Upper lobe of left lung (tissue), 6 donors: ENCODE results near the gene CADPS. TPM values are rescaled to one million over a fixed set of nuclear protein-coding genes. Genes with fewer than 3 reads are reported as not detected.
A peak's percentile ranks its signal among the peaks of the same experiment; 100 is the strongest.

Experiments
- ATAC-seq, 2 donors: fragments of 200-7000 bp; cut with Tn5 transposase; one replicate each; pipeline ENCODE4 v1.9.1; 2022; ENCODE audit warnings: mild to moderate bottlenecking in 2 of 2, moderate library complexity in 2 of 2; ENCODE audit not compliant: low FRiP score in 2 of 2
- DNase-seq, 2 donors: peaks; one replicate each; pipeline ENCODE4 v3.0.0-alpha.2; 2019 to 2020
- H3K27ac ChIP-seq, 4 donors: fragments of 200-600 bp; sonication (generic); one replicate each; pipeline ENCODE4 v1.5.1; 2016 to 2019
- H3K27me3 ChIP-seq, 4 donors: fragments of 200-600 bp; sonication (generic); one replicate each; pipeline ENCODE4 v1.5.1; 2017 to 2019
- H3K36me3 ChIP-seq, 4 donors: fragments of 200-600 bp; sonication (generic); one replicate each; pipeline ENCODE4 v1.5.1; 2016 to 2019
- H3K4me1 ChIP-seq, 4 donors: fragments of 200-600 bp; sonication (generic); one replicate each; pipeline ENCODE4 v1.5.1; 2018 to 2019
- H3K4me3 ChIP-seq, 4 donors: fragments of 200-600 bp; sonication (generic); one replicate each; pipeline ENCODE4 v1.5.1; 2017 to 2019; ENCODE audit warnings: mild to moderate bottlenecking in 2 of 4, moderate library complexity in 1 of 4
- H3K9me3 ChIP-seq, 4 donors: fragments of 200-600 bp; sonication (generic); one replicate each; pipeline ENCODE4 v1.5.1; 2018 to 2019
- CTCF ChIP-seq, 6 experiments: fragments of 450-650 bp in 4 of 6; fragments of 200-600 bp in 2 of 6; sonication (generic) in 2 of 6; IDR thresholded peaks; one replicate each; pipeline ENCODE4 v1.5.1; 2016 to 2019; ENCODE audit warnings: antibody characterized with exemption in 6 of 6
- EP300 ChIP-seq, 4 donors: sonication (generic); formaldehyde crosslinking; IDR thresholded peaks; one replicate each; pipeline ENCODE4 v1.5.1; 2017; ENCODE audit warnings: antibody characterized with exemption in 4 of 4, control low read depth in 2 of 4
- POLR2A ChIP-seq, 4 donors: fragments of 450-650 bp; IDR thresholded peaks; one replicate each; pipeline ENCODE4 v1.5.1; 2016 to 2017; ENCODE audit warnings: antibody characterized with exemption in 4 of 4, mild to moderate bottlenecking in 2 of 4
- POLR2AphosphoS5 ChIP-seq, 2 donors: sonication (generic); formaldehyde crosslinking; IDR thresholded peaks; one replicate each; pipeline ENCODE4 v1.5.1; 2017; ENCODE audit warnings: antibody characterized with exemption in 2 of 2
- WGBS, 2 donors: methylation state at CpG; one replicate each; pipeline ENCODE4 v1.1.5; 2017 to 2018; 5-methylcytosine and 5-hydroxymethylcytosine counted together
- total RNA-seq, 6 donors: library from RNA; depleted of rRNA in 4 of 6; stranded (reverse); fragments of >200 nt in 4 of 6; gene quantifications; one replicate each; pipeline versions ENCODE4 v1.1.0 to v1.2.1, GENCODE V29; 2016 to 2021
- donor health status: DM: no; HTN: no; CAD: no; lungs with moderate emphysema.
- donor health status: DM: no; HTN: yes; CAD: no; lungs with severe emphysema.

Gene CADPS
- total RNA-seq, 6 donors from 2014 or later = 0.29 to 1.5 (median 1.2) TPM; not detected in 3

- WGBS, 2 donors = 47 to 52% methylated on average over 3 of the region's 3 CpGs
- Histone ChIP-seq H3K27ac (no peak overlapping the region), H3K4me3 (no peak overlapping the region), H3K36me3 (no peaks in the 10 kb centered on the region), H3K27me3 (peaks cover 0 to 83% (median 39%) of the 10 kb centered on the region in 4 donors), H3K9me3 (no peaks in the 10 kb centered on the region), H3K4me1 (peaks cover 17 to 39% (median 23%) of the 10 kb centered on the region in 4 donors)
- ATAC-seq (no peak), DNase-seq (no peak)
- TF ChIP-seq CTCF (IDR thresholded peaks at IDR 0.05) (no peak), EP300 (IDR thresholded peaks at IDR 0.05) (no peak), POLR2A (IDR thresholded peaks at IDR 0.05) (no peak), POLR2AphosphoS5 (IDR thresholded peaks at IDR 0.05) (no peak)
Measured at GRCh38 chr3:62376454-62376720, 498.8 kb downstream of the CADPS start.

DNA sequence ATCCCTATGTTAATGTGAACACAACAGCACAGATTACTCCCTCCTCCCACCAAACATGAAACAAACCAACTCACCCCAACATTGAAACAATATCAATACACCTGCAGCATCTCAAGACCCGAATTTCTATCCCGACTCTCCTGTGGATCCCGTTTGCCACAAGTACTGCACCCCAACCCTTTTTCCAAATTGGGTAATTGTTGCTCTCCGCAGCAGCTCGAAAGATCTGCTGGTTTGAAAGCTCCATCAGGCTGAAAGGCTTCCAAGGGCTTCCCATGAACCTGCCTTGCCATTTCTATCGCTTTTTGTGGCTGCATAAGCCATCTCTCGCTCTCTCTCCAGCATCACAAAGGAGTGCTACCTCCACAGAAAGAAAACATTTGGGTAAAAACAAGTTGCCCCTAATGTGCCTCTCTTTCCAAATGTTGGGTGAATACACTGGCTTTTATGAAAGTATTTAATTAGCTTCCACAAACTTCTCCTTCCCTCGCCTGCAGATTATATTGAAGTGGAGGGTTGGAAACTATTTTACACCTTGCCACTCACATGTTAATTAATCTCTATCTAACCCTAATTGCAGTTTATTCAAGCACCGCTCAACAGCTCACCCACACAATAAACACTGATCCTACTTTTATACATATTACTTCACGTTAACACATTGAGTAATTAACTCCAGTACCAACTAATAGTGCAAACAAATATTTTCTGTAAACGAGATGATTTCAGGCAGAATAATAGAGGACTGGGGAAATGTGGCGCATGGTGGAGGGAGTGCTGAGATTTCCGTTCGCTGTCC lies 499.4 kb downstream of the CADPS start:
- peaks cover 17 to 42% (median 25%) of the 10 kb centered on the region in 4 donors for H3K4me1 ChIP-seq
- no peak for ATAC-seq
- H3K27me3 ChIP-seq = peaks cover 0 to 89% (median 41%) of the 10 kb centered on the region in 4 donors

DNA sequence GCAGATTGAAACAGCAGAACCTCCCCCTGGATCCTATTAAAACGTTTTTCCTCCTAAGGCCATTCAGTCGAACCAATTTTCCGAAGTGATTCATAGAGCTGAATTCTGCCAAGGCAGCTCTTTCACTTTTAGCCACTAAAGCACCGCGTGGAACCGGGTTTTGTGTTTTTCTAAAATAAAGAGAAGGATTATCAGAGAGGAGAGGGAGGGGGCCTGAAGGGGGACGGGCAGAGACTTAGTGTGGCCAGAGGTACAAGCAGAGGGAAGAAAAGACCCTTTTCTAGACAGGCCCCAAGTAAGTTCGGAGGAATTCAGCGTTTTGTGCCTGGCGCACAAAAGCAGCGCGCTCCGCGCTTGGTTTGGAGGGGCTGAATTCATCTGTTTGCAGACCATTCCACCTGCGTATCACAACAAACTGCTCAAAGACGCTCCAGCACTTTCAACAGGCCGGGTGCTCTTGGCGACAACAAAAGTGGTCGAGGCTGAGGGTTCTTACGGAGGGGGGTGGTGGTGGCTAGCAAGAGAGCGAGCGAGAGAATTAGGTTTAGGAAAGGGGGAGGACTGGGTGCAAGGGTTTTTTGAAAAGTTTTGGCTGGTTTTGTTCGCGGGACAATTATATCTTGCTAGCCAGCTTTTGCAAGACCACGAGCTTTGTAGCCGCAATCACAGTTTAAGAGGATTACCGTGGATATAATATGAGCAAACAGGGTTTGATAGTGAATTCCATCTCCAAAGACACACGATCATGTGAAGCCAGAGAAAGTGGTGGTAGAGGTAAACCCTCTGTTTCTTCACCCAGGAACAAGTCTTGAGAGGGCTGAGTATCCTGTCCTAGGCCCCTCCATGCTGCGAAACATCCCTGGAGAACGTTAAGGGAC lies 500.6 kb downstream of the CADPS start:
- DNase-seq = peak in 1 of 2 donors; percentile 14
- H3K27me3 ChIP-seq = peaks cover 0 to 92% (median 46%) of the 10 kb centered on the region in 4 donors
- H3K4me3 ChIP-seq = peak overlapping the region in 3 of 4 donors; percentile 15 to 37 (median 19)
- H3K27ac ChIP-seq = no peak overlapping the region
- H3K36me3 ChIP-seq = no peaks in the 10 kb centered on the region
- TF ChIP-seq EP300 (IDR thresholded peaks at IDR 0.05) (no peak), POLR2AphosphoS5 (IDR thresholded peaks at IDR 0.05) (no peak), CTCF (IDR thresholded peaks at IDR 0.05) (no peak), POLR2A (IDR thresholded peaks at IDR 0.05) (no peak)
- 4 to 7% methylated on average over 29 to 30 of the region's 30 CpGs for WGBS, 2 donors
- no peak for ATAC-seq
- H3K9me3 ChIP-seq = no peaks in the 10 kb centered on the region
- H3K4me1 ChIP-seq = peaks cover 17 to 42% (median 27%) of the 10 kb centered on the region in 4 donors

More for the DNA sequence above, 499.4 kb downstream of the CADPS start:
- DNase-seq = no peak
- H3K27ac ChIP-seq = no peak overlapping the region
- TF ChIP-seq POLR2A (IDR thresholded peaks at IDR 0.05) (no peak), POLR2AphosphoS5 (IDR thresholded peaks at IDR 0.05) (no peak), EP300 (IDR thresholded peaks at IDR 0.05) (no peak), CTCF (IDR thresholded peaks at IDR 0.05) (no peak)
- no peak overlapping the region for H3K4me3 ChIP-seq
- no peaks in the 10 kb centered on the region for H3K9me3 ChIP-seq
- H3K36me3 ChIP-seq = no peaks in the 10 kb centered on the region
- 24% methylated on average over 14 of the region's 14 CpGs for WGBS, 2 donors

GRCh38 chr3:62373714-62374333 lies 501.4 kb downstream of the CADPS start:
- DNase-seq (peak in 1 of 2 donors; percentile 68), ATAC-seq (no peak)
- Histone ChIP-seq H3K4me3 (peak overlapping the region in 3 of 4 donors; percentile 15 to 37 (median 19)), H3K36me3 (no peaks in the 10 kb centered on the region), H3K27me3 (peaks cover 0 to 94% (median 49%) of the 10 kb centered on the region in 4 donors), H3K27ac (no peak overlapping the region), H3K9me3 (no peaks in the 10 kb centered on the region), H3K4me1 (peaks cover 19 to 50% (median 32%) of the 10 kb centered on the region in 4 donors)
- TF ChIP-seq EP300 (IDR thresholded peaks at IDR 0.05) (no peak), POLR2A (IDR thresholded peaks at IDR 0.05) (no peak), CTCF (IDR thresholded peaks at IDR 0.05) (no peak), POLR2AphosphoS5 (IDR thresholded peaks at IDR 0.05) (no peak)
- 5 to 6% methylated on average over 16 to 47 of the region's 47 CpGs for WGBS, 2 donors
